Adipocyte (in vitro differentiated cells): ENCODE results near the gene RGL3.

Experiments
- DNase-seq: peaks from one replicate; pipeline ENCODE4 v3.0.0-alpha.2; 2015; ENCODE audit warnings: low read depth
- H3K27me3 ChIP-seq: replicated peaks from 2 replicates; pipeline ENCODE4 v1.7.0; 2013; ENCODE audit warnings: mild to moderate bottlenecking, low read length, moderate library complexity; ENCODE audit not compliant: control insufficient read depth, insufficient read depth
- H3K36me3 ChIP-seq: 2 replicates; pipeline ENCODE4 v1.7.0; 2013; ENCODE audit warnings: low read length, mild to moderate bottlenecking, moderate library complexity; ENCODE audit not compliant: control insufficient read depth, insufficient read depth, severe bottlenecking
- H3K4me1 ChIP-seq: 2 replicates; pipeline ENCODE4 v1.7.0; 2013; ENCODE audit warnings: mild to moderate bottlenecking, low read length, moderate library complexity; ENCODE audit not compliant: control insufficient read depth, insufficient read depth
- H3K4me3 ChIP-seq: 2 replicates; pipeline ENCODE4 v1.7.0; 2013; ENCODE audit warnings: mild to moderate bottlenecking, low read length, moderate library complexity
- H3K9ac ChIP-seq: 2 replicates; pipeline ENCODE4 v1.7.0; 2013; ENCODE audit warnings: mild to moderate bottlenecking, low read length, moderate library complexity
- H3K9me3 ChIP-seq: 2 replicates; pipeline ENCODE4 v1.7.0; 2013; ENCODE audit warnings: mild to moderate bottlenecking, low read length, moderate library complexity; ENCODE audit not compliant: control insufficient read depth

Gene RGL3

DNA sequence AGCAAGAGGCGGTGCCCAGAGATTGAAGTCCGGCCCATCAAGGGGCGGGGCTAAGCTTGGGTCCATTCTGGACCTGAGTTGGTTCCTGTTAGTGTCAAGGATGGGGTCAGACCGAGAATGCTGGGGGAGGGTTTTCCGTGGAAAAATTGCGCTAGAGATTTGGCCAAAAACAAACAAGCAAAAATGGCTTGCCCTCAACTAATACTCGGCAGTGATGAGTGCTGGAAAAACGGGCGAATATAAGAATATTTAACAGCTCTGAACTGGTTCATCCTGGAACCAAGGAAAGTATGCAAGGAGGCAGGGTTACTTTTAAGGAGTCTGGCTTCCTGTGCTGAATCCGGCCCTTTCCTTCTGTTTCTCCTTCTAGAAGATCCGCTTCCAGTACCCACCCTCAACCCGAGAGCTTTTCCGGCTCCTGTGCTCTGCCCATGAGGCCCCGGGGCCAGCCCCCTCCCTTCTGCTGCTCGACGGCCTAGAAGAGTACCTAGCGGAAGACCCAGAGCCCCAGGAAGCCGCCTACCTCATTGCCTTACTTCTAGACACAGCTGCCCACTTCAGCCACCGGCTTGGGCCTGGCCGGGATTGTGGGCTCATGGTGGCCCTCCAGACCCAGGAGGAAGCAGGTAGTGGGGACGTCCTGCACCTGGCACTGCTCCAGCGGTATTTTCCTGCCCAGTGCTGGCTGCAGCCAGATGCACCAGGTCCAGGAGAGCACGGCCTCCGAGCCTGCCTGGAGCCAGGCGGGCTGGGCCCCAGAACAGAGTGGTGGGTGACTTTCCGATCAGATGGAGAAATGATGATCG lies 43.8 kb downstream of the RGL3 start:
- H3K36me3 ChIP-seq: no peaks in the 10 kb centered on the region
- peak overlapping the region; percentile 91 for H3K9ac ChIP-seq
- no peaks in the 10 kb centered on the region for H3K27me3 ChIP-seq
- H3K4me1 ChIP-seq: peaks cover 34% of the 10 kb centered on the region
- peak overlapping the region; percentile 87 for H3K4me3 ChIP-seq
- no peak for DNase-seq
- no peaks in the 10 kb centered on the region for H3K9me3 ChIP-seq

GRCh38 chr19:11374433-11375142 lies 44.5 kb downstream of the RGL3 start, which contains the start of gene SWSAP1:
Gene SWSAP1 (plus strand): TSS chr19:11374666. CDS start chr19:11374681, 15 bp downstream.
- Histone ChIP-seq H3K27me3 (no peaks in the 10 kb centered on the region), H3K4me3 (peak within 1 kb of the TSS; percentile 87), H3K36me3 (no peaks in the 10 kb centered on the region), H3K4me1 (peaks cover 33% of the 10 kb centered on the region), H3K9me3 (no peaks in the 10 kb centered on the region), H3K9ac (peak within 1 kb of the TSS; percentile 91)
- DNase-seq: peak; percentile 99

GRCh38 chr19:11373885-11374432 lies 45.2 kb downstream of the RGL3 start:
- DNase-seq: no peak
- Histone ChIP-seq H3K4me1 (peaks cover 33% of the 10 kb centered on the region), H3K9ac (peak overlapping the region; percentile 91), H3K9me3 (no peaks in the 10 kb centered on the region), H3K36me3 (no peaks in the 10 kb centered on the region), H3K4me3 (peak overlapping the region; percentile 87), H3K27me3 (no peaks in the 10 kb centered on the region)

GRCh38 chr19:11373166-11373884 lies 45.8 kb downstream of the RGL3 start:
- H3K4me3 ChIP-seq: no peak overlapping the region
- no peaks in the 10 kb centered on the region for H3K9me3 ChIP-seq
- H3K36me3 ChIP-seq: no peaks in the 10 kb centered on the region
- peaks cover 27% of the 10 kb centered on the region for H3K4me1 ChIP-seq
- no peak overlapping the region for H3K9ac ChIP-seq
- no peak for DNase-seq
- H3K27me3 ChIP-seq: no peaks in the 10 kb centered on the region

DNA sequence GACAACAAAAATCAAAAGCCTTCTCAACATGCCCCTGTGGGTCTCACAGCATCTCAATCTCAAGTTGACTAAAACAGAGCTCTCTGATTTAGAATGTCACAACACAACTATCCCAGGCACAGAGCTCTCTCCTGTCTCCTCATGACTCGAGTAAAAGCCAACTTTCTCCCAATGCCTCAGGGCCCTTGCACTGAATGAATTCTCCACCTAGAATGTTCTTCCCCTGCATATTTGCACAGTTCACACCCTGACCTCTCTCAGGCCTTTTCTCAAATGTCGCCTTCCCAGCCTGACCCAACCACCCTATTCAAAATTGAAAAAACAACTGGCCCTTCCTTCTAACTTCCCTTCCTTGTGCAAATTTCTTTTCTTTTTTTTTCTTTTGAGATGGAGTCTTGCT lies 48.4 kb downstream of the RGL3 start:
- Histone ChIP-seq H3K9ac (no peak overlapping the region), H3K4me1 (peaks cover 10% of the 10 kb centered on the region), H3K36me3 (peaks cover 9% of the 10 kb centered on the region), H3K9me3 (no peaks in the 10 kb centered on the region), H3K4me3 (no peak overlapping the region), H3K27me3 (no peaks in the 10 kb centered on the region)
- DNase-seq: no peak

DNA sequence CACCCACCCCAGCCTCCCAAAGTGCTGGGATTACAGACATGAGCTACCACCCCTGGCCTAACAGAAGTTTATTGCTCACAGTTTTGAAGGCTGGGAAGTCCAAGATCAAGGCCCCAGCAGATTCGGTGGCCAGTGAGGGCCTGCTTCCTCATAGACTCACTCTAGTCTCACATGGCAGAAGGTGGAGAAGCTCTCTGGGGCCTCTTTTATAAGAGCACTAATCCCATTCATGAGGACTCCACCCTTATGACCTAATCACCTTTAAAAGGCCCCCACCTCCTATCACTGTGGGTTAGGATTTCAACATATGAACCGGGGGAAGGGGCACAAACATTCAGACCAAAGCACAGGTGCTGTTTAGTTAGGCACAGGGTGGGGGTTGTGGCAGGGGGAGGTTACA lies 51.6 kb downstream of the RGL3 start:
- Histone ChIP-seq H3K36me3 (peaks cover 23% of the 10 kb centered on the region), H3K4me3 (no peak overlapping the region), H3K4me1 (no peaks in the 10 kb centered on the region), H3K9me3 (no peaks in the 10 kb centered on the region), H3K27me3 (no peaks in the 10 kb centered on the region), H3K9ac (no peak overlapping the region)
- DNase-seq: no peak

DNA sequence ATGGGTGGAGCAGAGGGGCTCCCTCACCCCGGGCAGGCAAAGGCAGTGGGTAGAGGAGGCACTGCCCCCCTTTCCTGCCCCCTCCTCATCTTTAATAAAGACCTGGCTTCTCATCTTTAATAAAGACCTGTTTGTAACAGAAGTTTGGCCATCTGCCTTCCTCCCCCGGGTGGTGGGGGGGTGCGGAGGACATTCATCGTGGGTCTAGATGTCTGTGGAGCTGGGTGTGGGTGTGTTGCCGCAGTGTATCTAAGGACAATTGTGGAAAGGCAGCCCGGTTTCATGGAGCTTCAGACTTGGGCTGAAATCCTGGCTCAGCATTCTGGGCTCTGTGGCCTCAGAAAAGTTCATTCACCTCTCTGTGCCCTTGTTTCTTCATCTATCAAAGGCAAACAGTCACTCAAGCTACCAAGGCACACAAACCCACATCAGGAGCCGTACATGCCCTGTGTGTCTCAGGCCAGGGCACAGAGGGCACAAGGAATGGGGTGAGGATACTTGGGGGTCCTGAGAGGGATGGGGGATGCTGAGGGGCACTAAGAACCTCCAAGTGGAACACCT lies 53.5 kb downstream of the RGL3 start:
- no peaks in the 10 kb centered on the region for H3K9me3 ChIP-seq
- no peaks in the 10 kb centered on the region for H3K27me3 ChIP-seq
- H3K9ac ChIP-seq: no peak overlapping the region
- no peak overlapping the region for H3K4me3 ChIP-seq
- H3K4me1 ChIP-seq: no peaks in the 10 kb centered on the region
- H3K36me3 ChIP-seq: peaks cover 34% of the 10 kb centered on the region
- DNase-seq: no peak

DNA sequence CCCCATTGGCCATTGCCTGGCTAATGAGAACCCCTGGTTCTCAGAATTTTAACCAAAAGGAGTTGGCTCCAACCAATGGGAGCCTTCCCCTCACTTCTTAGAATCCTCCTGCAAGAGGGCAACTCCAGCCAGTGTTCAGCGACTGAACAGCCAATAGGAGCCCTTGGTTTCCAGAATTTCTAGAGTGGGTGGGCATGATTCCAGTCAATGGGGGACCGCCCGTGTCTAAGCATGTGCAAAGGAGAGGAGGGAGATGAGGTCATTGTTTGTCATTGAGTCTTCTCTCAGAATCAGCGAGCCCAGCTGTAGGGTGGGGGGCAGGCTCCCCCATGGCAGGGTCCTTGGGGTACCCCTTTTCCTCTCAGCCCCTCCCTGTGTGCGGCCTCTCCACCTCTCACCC lies 54.2 kb downstream of the RGL3 start:
- Histone ChIP-seq H3K9ac (no peak overlapping the region), H3K36me3 (peaks cover 35% of the 10 kb centered on the region), H3K4me3 (no peak overlapping the region), H3K4me1 (no peaks in the 10 kb centered on the region), H3K9me3 (no peaks in the 10 kb centered on the region), H3K27me3 (no peaks in the 10 kb centered on the region)
- no peak for DNase-seq

- Histone ChIP-seq H3K4me1 (no peaks in the 10 kb centered on the region), H3K9me3 (no peaks in the 10 kb centered on the region), H3K36me3 (peaks cover 40% of the 10 kb centered on the region), H3K4me3 (no peak overlapping the region), H3K9ac (no peak overlapping the region), H3K27me3 (no peaks in the 10 kb centered on the region)
- no peak for DNase-seq
Measured at GRCh38 chr19:11364296-11364904, 54.7 kb downstream of the RGL3 start.

- Histone ChIP-seq H3K4me3 (no peak overlapping the region), H3K9ac (no peak overlapping the region), H3K27me3 (no peaks in the 10 kb centered on the region), H3K4me1 (no peaks in the 10 kb centered on the region), H3K9me3 (no peaks in the 10 kb centered on the region), H3K36me3 (peaks cover 42% of the 10 kb centered on the region)
- no peak for DNase-seq
Measured at GRCh38 chr19:11363881-11364280, 55.2 kb downstream of the RGL3 start.
